ENCODE results near the gene ATP6V0B. TPM values are rescaled to one million over a fixed set of nuclear protein-coding genes. Genes with fewer than 3 reads are reported as not detected.

Gene ATP6V0B
- total and polyA plus RNA-seq, 10 of the 15 experiments (the other 5 are each of a cell fraction or from before 2014, with no cell fraction given), result 65.3 to 250 (median 144) TPM

GRCh38 chr1:43994071-43994470 is 19.3 kb downstream of the ATP6V0B start:
- Histone ChIP-seq H3K4me1 (ENCODE audit: control insufficient read depth, insufficient read depth, low read length) (peaks cover 17% of the 10 kb centered on the region), H3K79me2 (ENCODE audit: control insufficient read depth, insufficient read depth, low read length) (no peaks in the 10 kb centered on the region), H3K9me3 (replicated peaks; ENCODE audit: control insufficient read depth, insufficient read depth, low read length) (no peaks in the 10 kb centered on the region), H3K27ac (ENCODE audit: control insufficient read depth, insufficient read depth) (no peak overlapping the region), H3K4me2 (ENCODE audit: control insufficient read depth, insufficient read depth) (no peak overlapping the region), H4K20me1 (ENCODE audit: control insufficient read depth, insufficient read depth) (no peaks in the 10 kb centered on the region), H3K36me3 (ENCODE audit: control insufficient read depth in 2 of 2, insufficient read depth in 2 of 2, low read length in 1 of 2) (no peaks in the 10 kb centered on the region), H3K27me3 (replicated peaks in 1 of 2; ENCODE audit: control insufficient read depth in 2 of 2, insufficient read depth in 2 of 2, low read length in 1 of 2) (no peaks in the 10 kb centered on the region), H3K4me3 (no peak overlapping the region), H3K9ac (ENCODE audit: control insufficient read depth, insufficient read depth, low read length) (no peak overlapping the region), H2AFZ (ENCODE audit: control insufficient read depth, low read depth, low read length) (no peak overlapping the region)
- DNase-seq (ENCODE audit: low read depth, low spot score) (no peak), ATAC-seq (no peak), FAIRE-seq (no peak)
- ChIA-PET CTCF (interaction anchor here (0.7 to 4.6 kb wide), 9 partner anchors 9 to 230 kb away, joined by 3 to 25 read pairs (median 4); no protein-coding TSS in a partner anchor), SMC1A (ENCODE audit: uncharacterized antibody, unreplicated experiment) (interaction anchor here (0.6 to 2.4 kb wide), 5 partner anchors 11 to 952 kb away, joined by 3 to 8 read pairs (median 4); no protein-coding TSS in a partner anchor), RAD21 (ENCODE audit: unreplicated experiment) (interaction anchor here (0.6 to 1.8 kb wide), 4 partner anchors 41 to 94 kb away, joined by 3 to 5 read pairs (median 3); no protein-coding TSS in a partner anchor), POLR2A (interaction anchor here (0.5 to 1.0 kb wide), 5 partner anchors 14 to 627 kb away, joined by 3 to 5 read pairs (median 3); no protein-coding TSS in a partner anchor)
- intact Hi-C loops (cut with micrococcal nuclease; ENCODE audit: unreplicated experiment), result loop anchor here (5.0 kb wide), 1 partner anchor 38 kb away; the partner anchor contains the start of gene SLC6A9
- in situ Hi-C loops (cut with MboI), result no loop called here
- 60% methylated on average over 7 of the region's 7 CpGs for WGBS (ENCODE audit: insufficient coverage, insufficient replicate concordance, low lambda C conversion rate, missing lambda C conversion rate)
- BruUV-seq (replicated peaks), result no TSS peak
- TF ChIP-seq E4F1 (IDR thresholded peaks at IDR 0.05; ENCODE audit: borderline replicate concordance, partially characterized antibody) (no peak), ETV6 (conservative IDR thresholded peaks at IDR 0.05 in 1 of 2, IDR thresholded peaks at IDR 0.05 in 1 of 2; ENCODE audit: borderline replicate concordance in 1 of 2, low read depth in 1 of 2) (no peak), RB1 (IDR thresholded peaks at IDR 0.05; ENCODE audit: borderline replicate concordance) (no peak), SMARCA5 (IDR thresholded peaks at IDR 0.05) (no peak), ESRRA (IDR thresholded peaks at IDR 0.05; ENCODE audit: low read length) (no peak), SKIL (IDR thresholded peaks at IDR 0.05; ENCODE audit: low read depth, poor library complexity, severe bottlenecking) (no peak), TAF1 (IDR thresholded peaks at IDR 0.05; ENCODE audit: borderline replicate concordance, low read depth, low read length) (no peak), SP1 (IDR thresholded peaks at IDR 0.05; ENCODE audit: low read depth, low read length) (no peak), GABPA (IDR thresholded peaks at IDR 0.05; ENCODE audit: low read depth) (no peak)
- TF ChIP-seq, protein P1, sequence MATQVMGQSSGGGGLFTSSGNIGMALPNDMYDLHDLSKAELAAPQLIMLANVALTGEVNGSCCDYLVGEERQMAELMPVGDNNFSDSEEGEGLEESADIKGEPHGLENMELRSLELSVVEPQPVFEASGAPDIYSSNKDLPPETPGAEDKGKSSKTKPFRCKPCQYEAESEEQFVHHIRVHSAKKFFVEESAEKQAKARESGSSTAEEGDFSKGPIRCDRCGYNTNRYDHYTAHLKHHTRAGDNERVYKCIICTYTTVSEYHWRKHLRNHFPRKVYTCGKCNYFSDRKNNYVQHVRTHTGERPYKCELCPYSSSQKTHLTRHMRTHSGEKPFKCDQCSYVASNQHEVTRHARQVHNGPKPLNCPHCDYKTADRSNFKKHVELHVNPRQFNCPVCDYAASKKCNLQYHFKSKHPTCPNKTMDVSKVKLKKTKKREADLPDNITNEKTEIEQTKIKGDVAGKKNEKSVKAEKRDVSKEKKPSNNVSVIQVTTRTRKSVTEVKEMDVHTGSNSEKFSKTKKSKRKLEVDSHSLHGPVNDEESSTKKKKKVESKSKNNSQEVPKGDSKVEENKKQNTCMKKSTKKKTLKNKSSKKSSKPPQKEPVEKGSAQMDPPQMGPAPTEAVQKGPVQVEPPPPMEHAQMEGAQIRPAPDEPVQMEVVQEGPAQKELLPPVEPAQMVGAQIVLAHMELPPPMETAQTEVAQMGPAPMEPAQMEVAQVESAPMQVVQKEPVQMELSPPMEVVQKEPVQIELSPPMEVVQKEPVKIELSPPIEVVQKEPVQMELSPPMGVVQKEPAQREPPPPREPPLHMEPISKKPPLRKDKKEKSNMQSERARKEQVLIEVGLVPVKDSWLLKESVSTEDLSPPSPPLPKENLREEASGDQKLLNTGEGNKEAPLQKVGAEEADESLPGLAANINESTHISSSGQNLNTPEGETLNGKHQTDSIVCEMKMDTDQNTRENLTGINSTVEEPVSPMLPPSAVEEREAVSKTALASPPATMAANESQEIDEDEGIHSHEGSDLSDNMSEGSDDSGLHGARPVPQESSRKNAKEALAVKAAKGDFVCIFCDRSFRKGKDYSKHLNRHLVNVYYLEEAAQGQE (IDR thresholded peaks at IDR 0.05; ENCODE audit: low read depth, low read length), result no peak
- TF ChIP-seq, protein P2, sequence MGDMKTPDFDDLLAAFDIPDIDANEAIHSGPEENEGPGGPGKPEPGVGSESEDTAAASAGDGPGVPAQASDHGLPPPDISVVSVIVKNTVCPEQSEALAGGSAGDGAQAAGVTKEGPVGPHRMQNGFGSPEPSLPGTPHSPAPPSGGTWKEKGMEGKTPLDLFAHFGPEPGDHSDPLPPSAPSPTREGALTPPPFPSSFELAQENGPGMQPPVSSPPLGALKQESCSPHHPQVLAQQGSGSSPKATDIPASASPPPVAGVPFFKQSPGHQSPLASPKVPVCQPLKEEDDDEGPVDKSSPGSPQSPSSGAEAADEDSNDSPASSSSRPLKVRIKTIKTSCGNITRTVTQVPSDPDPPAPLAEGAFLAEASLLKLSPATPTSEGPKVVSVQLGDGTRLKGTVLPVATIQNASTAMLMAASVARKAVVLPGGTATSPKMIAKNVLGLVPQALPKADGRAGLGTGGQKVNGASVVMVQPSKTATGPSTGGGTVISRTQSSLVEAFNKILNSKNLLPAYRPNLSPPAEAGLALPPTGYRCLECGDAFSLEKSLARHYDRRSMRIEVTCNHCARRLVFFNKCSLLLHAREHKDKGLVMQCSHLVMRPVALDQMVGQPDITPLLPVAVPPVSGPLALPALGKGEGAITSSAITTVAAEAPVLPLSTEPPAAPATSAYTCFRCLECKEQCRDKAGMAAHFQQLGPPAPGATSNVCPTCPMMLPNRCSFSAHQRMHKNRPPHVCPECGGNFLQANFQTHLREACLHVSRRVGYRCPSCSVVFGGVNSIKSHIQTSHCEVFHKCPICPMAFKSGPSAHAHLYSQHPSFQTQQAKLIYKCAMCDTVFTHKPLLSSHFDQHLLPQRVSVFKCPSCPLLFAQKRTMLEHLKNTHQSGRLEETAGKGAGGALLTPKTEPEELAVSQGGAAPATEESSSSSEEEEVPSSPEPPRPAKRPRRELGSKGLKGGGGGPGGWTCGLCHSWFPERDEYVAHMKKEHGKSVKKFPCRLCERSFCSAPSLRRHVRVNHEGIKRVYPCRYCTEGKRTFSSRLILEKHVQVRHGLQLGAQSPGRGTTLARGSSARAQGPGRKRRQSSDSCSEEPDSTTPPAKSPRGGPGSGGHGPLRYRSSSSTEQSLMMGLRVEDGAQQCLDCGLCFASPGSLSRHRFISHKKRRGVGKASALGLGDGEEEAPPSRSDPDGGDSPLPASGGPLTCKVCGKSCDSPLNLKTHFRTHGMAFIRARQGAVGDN (IDR thresholded peaks at IDR 0.05), result no peak

Data from GM12878 (cell line).